ENCODE data around the gene WDR49.

The WDR49 gene

GRCh38 chr3:167611718-167612117, 42.0 kb downstream of the WDR49 start:
- DNase-seq, result no peak

GRCh38 chr3:167609156-167609555, 44.6 kb downstream of the WDR49 start:
- DNase-seq, result no peak

GRCh38 chr3:167606836-167607235, 46.9 kb downstream of the WDR49 start:
- no peak for DNase-seq

- no peak for DNase-seq
These were observed 47.9 kb downstream of the WDR49 start for GRCh38 chr3:167605871-167606270.

- DNase-seq, result no peak
These were observed 51.7 kb downstream of the WDR49 start for GRCh38 chr3:167602041-167602440.

- DNase-seq, result no peak
These were observed 66.1 kb downstream of the WDR49 start for GRCh38 chr3:167587651-167588050.

GRCh38 chr3:167575000-167575600, 78.6 kb downstream of the WDR49 start:
- no peak for DNase-seq

GRCh38 chr3:167572991-167573390, 80.8 kb downstream of the WDR49 start:
- no peak for DNase-seq

- no peak for DNase-seq
These were observed 85.1 kb downstream of the WDR49 start for GRCh38 chr3:167568634-167569033.

- DNase-seq, result no peak
These were observed 88.3 kb downstream of the WDR49 start for GRCh38 chr3:167565489-167565888.

GRCh38 chr3:167564612-167565011, 89.1 kb downstream of the WDR49 start:
- no peak for DNase-seq

- DNase-seq, result no peak
These were observed 93.8 kb downstream of the WDR49 start for GRCh38 chr3:167559924-167560323.

GRCh38 chr3:167554898-167555297, 98.8 kb downstream of the WDR49 start:
- DNase-seq, result no peak

- DNase-seq, result no peak
These were observed 115.7 kb downstream of the WDR49 start for GRCh38 chr3:167538081-167538480.

GRCh38 chr3:167521006-167521355, 132.8 kb downstream of the WDR49 start:
- peak; percentile 20 for DNase-seq

- DNase-seq, result peak; percentile 21
These were observed 133.3 kb downstream of the WDR49 start for GRCh38 chr3:167520266-167521005.

- no peak for DNase-seq
These were observed 145.8 kb downstream of the WDR49 start for GRCh38 chr3:167507954-167508353.

- no peak for DNase-seq
These were observed 151.3 kb downstream of the WDR49 start for GRCh38 chr3:167502401-167502800.

- no peak for DNase-seq
These were observed 151.8 kb downstream of the WDR49 start for GRCh38 chr3:167501941-167502340.

- DNase-seq, result no peak
These were observed 155.8 kb downstream of the WDR49 start for GRCh38 chr3:167497903-167498302.

- DNase-seq, result no peak
These were observed 160.5 kb downstream of the WDR49 start for GRCh38 chr3:167493244-167493643.

GRCh38 chr3:167491621-167492020, 162.1 kb downstream of the WDR49 start:
- no peak for DNase-seq

GRCh38 chr3:167489571-167489970, 164.2 kb downstream of the WDR49 start:
- DNase-seq, result no peak

GRCh38 chr3:167487556-167487955, 166.2 kb downstream of the WDR49 start:
- DNase-seq, result no peak

GRCh38 chr3:167484551-167484950, 169.2 kb downstream of the WDR49 start:
- no peak for DNase-seq

All from KG1 (cell line).